ENCODE results near the gene SLCO2B1. TPM values are rescaled to one million over a fixed set of nuclear protein-coding genes. Genes with fewer than 3 reads are reported as not detected.
A peak's percentile ranks its signal among the peaks of the same experiment; 100 is the strongest.

SLCO2B1 gene
- total and polyA plus RNA-seq, 2 of the 8 experiments (the other 6 are each of a cell fraction or from before 2014, with no cell fraction given), result 0.03 TPM; not detected in 1

DNA sequence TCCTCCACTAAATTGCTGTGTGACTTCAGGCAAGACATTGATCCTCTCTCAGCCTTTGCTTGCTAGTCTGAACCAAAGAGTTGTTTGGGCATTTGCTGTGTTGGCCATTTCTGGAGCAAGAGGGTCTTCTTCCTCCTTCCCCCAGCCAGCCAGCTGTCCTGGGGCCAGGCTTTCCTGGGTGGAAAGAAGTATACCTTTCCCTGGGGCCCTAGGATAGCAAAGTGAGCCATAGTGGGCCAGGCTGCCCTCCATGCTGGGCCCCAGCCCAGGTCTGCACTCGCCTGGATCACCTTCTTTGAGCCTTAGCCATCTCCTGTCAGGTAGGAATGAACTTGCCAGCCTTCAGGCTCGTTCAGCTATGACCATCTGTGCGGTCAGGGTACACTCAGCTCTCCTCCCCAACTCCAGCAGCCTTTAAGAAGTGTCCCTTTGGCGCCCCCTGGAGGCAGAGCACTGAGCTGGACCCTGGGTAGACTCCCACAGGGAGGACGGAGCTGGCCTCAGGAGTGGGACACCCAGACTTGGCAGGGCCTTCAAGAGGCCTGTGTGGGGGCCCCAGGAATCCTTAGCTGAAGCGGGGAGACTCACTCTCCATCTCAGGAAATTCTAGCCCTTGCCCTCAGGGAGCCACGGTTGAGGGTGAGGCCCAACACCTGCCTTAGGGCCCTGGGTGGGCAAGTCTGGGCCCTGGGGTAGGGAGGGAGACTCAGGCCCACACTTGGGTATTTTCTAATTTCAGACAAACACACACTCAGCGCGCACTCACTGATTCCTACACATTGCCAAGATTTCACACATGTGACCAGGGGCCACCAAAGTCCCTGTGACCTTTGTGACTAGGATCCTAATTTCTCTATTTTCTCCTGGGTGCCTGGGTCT, 54.0 kb downstream of the SLCO2B1 start:
- CTCF ChIA-PET (ENCODE audit: partially characterized antibody), result interaction anchor here (0.6 to 45.7 kb wide), 38 partner anchors 10 to 1500 kb away, joined by 3 to 825 read pairs (median 6); partner anchors contain the start of genes SLCO2B1 and TPBGL
- Histone ChIP-seq H3K79me1 (ENCODE audit: low read depth, low read length) (no peaks in the 10 kb centered on the region), H3K27me3 (replicated peaks in 1 of 4; ENCODE audit: control insufficient read depth in 3 of 4, extremely low read depth in 1 of 4, insufficient read depth in 3 of 4, low read length in 3 of 4) (no peaks in the 10 kb centered on the region; a peak in 1 of 7 replicates), H2AK5ac (ENCODE audit: low read depth, low read length) (no peak overlapping the region), H3K9ac (replicated peaks in 1 of 4; ENCODE audit: extremely low read depth in 1 of 4, low read depth in 3 of 4, low read length in 3 of 4) (no peak overlapping the region), H3K4ac (replicated peaks; ENCODE audit: insufficient read length, low read depth, low read length) (no peak overlapping the region), H3K9me3 (ENCODE audit: insufficient read depth in 2 of 2, low read depth in 1 of 2, low read length in 1 of 2) (no peaks in the 10 kb centered on the region), H2BK5ac (ENCODE audit: low read depth, low read length) (no peak overlapping the region), H3K27ac (ENCODE audit: low read depth, low read length) (no peak overlapping the region), H3K23ac (ENCODE audit: insufficient read length) (no peak overlapping the region), H3K23me2 (ENCODE audit: low read depth, low read length) (no peaks in the 10 kb centered on the region), H3K4me3 (ENCODE audit: extremely low read depth in 1 of 4, insufficient read depth in 2 of 4, low read depth in 3 of 4, low read length in 4 of 4) (no peak overlapping the region), H3K14ac (ENCODE audit: insufficient read length) (no peak overlapping the region), H3K79me2 (ENCODE audit: control insufficient read depth in 1 of 2, insufficient read depth in 2 of 2, low read length in 2 of 2) (no peaks in the 10 kb centered on the region), H2BK15ac (ENCODE audit: low read length) (0 out of 2 replicates have a peak overlapping the region, but pooled peaks have one; percentile 61), H4K8ac (ENCODE audit: extremely low read depth, insufficient read depth, low read length) (no peak overlapping the region), H2BK20ac (ENCODE audit: low read length) (no peak overlapping the region), H4K5ac (ENCODE audit: insufficient read length, low read depth, low read length) (no peak overlapping the region), H2BK120ac (replicated peaks; ENCODE audit: low read depth, low read length) (no peak overlapping the region), H2BK12ac (ENCODE audit: low read depth, low read length) (no peak overlapping the region), H4K20me1 (replicated peaks in 1 of 2; ENCODE audit: control insufficient read depth in 1 of 2, insufficient read depth in 2 of 2, low read length in 2 of 2) (peaks cover 0 to 1% of the 10 kb centered on the region in 2 experiments), H3K18ac (ENCODE audit: extremely low read depth, low read length) (no peak overlapping the region), H3K4me1 (replicated peaks in 1 of 4; ENCODE audit: control insufficient read depth in 3 of 4, insufficient read depth in 4 of 4, low read length in 3 of 4) (0 out of 7 replicates have a peak, but pooled peaks cover 0 to 2% (median 0%) of the 10 kb centered on the region in 4 experiments), H2AFZ (ENCODE audit: low read length) (no peak overlapping the region), H4K91ac (replicated peaks; ENCODE audit: insufficient read length, low read length) (no peak overlapping the region), H3K56ac (replicated peaks; ENCODE audit: insufficient read length, low read depth, low read length) (no peak overlapping the region), H3K4me2 (ENCODE audit: insufficient read depth in 1 of 2, low read depth in 2 of 2, low read length in 2 of 2) (no peak overlapping the region), H3K36me3 (ENCODE audit: control insufficient read depth in 2 of 4, insufficient read depth in 4 of 4, low read length in 3 of 4) (no peaks in the 10 kb centered on the region)
- FAIRE-seq (peak; percentile 19), DNase-seq (ENCODE audit: low read depth in 1 of 2, low spot score in 2 of 2) (peak; percentile 58 to 97)
- 54% methylated on average over 9 of the region's 9 CpGs; no CpG with 5 or more reads in 1 of the 2 experiments for WGBS, 2 experiments (ENCODE audit: extremely low coverage in 1 of 2, insufficient coverage in 1 of 2, insufficient read length in 1 of 2, insufficient replicate concordance in 2 of 2, low coverage in 1 of 2, low lambda C conversion rate in 2 of 2, missing lambda C conversion rate in 1 of 2)
- POLR2A ChIA-PET (ENCODE audit: partially characterized antibody), result interaction anchor here (0.5 to 1.0 kb wide), 3 partner anchors 35 to 64 kb away, joined by 3 read pairs; no protein-coding TSS in a partner anchor
- TF ChIP-seq HDAC2 (IDR thresholded peaks at IDR 0.05; ENCODE audit: borderline replicate concordance in 1 of 2, low read depth in 2 of 2, low read length in 2 of 2) (no peak), JUND (IDR thresholded peaks at IDR 0.05; ENCODE audit: low read length) (no peak), CBX5 (IDR thresholded peaks at IDR 0.05; ENCODE audit: low read depth, low read length) (no peak), KDM5A (IDR thresholded peaks at IDR 0.05; ENCODE audit: low read length) (no peak), CHD1 (IDR thresholded peaks at IDR 0.05; ENCODE audit: low read depth, low read length) (no peak), KDM1A (IDR thresholded peaks at IDR 0.05; ENCODE audit: borderline replicate concordance, low read length) (no peak)
- TF ChIP-seq, protein P1, sequence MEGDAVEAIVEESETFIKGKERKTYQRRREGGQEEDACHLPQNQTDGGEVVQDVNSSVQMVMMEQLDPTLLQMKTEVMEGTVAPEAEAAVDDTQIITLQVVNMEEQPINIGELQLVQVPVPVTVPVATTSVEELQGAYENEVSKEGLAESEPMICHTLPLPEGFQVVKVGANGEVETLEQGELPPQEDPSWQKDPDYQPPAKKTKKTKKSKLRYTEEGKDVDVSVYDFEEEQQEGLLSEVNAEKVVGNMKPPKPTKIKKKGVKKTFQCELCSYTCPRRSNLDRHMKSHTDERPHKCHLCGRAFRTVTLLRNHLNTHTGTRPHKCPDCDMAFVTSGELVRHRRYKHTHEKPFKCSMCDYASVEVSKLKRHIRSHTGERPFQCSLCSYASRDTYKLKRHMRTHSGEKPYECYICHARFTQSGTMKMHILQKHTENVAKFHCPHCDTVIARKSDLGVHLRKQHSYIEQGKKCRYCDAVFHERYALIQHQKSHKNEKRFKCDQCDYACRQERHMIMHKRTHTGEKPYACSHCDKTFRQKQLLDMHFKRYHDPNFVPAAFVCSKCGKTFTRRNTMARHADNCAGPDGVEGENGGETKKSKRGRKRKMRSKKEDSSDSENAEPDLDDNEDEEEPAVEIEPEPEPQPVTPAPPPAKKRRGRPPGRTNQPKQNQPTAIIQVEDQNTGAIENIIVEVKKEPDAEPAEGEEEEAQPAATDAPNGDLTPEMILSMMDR (IDR thresholded peaks at IDR 0.05; ENCODE audit: control extremely low read depth in 1 of 3, insufficient read depth in 1 of 3, low read depth in 1 of 3, low read length in 3 of 3), result peak; percentile 90 to 97 (median 93)
- TF ChIP-seq, protein P2, sequence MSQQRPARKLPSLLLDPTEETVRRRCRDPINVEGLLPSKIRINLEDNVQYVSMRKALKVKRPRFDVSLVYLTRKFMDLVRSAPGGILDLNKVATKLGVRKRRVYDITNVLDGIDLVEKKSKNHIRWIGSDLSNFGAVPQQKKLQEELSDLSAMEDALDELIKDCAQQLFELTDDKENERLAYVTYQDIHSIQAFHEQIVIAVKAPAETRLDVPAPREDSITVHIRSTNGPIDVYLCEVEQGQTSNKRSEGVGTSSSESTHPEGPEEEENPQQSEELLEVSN (IDR thresholded peaks at IDR 0.05), result no peak

Measured in H1 (cell line).